ENCODE results near the gene RAB31.
"Not testable (repeated sequence)": the region's sequence is repeated elsewhere in the genome, so short reads cannot be mapped to it uniquely, and the experiment has no call there.

The RAB31 gene

DNA sequence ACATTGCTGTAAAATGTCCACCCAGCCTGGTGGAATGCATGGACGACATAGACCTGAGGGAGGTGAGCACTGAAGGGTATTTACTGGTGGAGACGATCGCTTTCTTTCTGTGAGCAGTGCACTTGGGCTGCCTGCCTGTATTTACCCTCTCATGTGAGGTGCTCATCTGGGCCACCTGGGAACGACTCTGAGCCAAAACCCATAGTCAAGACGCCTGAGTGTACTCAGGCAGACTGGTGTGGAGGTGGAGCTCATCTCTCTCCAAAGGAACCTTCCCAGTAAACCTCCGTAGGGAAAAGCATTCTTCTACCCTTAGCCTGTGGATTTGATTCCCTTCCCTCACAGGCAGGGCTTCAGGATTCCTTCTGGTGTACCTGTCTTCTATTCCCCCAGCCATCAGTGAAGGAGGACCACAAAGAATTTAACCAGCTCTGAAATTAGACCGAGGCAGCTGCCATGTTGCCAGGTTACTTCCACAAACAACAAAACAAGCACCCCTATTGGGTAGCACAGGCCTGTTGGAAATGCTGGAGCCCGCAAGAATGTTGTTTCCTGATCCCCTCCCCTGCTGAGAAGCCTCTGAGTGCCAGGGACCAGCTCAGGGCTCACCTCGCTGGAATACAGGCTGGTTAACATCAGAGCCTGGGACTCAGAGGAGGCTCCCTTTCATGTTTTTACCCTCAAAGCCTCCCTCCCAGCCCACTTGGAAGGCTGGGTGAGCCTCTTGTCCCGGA lies 130.2 kb downstream of the RAB31 start:
- no peak for DNase-seq (ENCODE audit: low read depth in 2 of 2)

DNA sequence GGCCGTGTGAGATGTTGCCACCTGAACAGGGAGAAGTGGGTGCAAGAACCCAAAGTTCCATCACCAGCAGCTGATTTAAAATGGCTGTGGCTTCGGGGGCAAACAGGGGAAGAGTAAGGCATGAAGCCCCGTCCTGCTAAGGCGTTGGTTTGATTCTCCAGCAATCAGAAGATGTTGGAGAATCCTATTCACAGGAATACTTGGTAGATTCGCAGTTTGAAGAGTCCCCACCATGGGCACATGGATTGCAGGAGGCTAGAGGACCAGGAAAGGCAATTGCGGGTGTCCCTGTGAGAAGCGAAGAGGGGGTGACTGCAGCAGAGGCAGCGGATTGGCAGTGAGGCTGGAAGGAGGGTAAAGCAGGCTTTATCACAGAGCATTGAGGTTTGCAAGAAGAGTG lies 131.1 kb downstream of the RAB31 start:
- DNase-seq (ENCODE audit: low read depth in 2 of 2): no peak

DNA sequence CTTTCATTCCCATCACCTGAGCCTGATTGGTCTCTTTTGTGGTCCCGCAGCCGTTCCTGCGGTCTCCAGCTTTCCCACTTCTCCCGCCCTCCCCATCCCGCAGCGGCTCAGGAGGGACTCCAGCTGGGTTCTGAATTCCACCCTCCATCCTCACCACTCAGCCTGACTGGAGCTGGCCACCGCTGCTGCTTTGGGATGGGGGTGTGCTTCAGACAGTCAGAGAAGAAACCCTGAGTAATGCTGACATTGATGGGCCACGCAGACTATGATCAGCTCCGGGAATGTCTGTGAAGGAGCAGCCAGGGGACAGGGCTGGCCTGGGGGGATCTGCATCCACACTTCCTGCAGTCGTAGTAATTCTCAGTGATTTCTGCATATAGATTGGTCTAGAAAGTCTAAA lies 131.8 kb downstream of the RAB31 start:
- no peak for DNase-seq (ENCODE audit: low read depth in 2 of 2)

DNA sequence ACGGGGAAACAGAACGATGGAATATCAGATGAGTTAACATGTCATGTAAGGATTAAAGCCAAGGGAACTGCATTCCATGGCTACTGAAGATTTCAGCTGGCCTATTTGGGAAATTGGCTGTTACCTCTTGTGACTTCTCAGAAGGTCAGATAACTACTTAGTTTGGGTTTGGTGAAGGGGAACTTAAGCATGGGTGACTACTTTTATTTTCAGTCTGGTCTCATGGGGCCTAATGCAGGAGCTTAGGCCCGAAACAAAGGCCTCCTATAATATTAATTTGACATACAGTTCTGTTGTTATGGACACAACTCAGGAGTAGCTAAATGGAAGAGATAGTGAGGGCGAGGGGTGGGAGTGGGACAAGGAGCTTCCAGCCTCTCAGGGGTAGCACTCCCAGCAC lies 133.7 kb downstream of the RAB31 start:
- DNase-seq (ENCODE audit: low read depth in 2 of 2): no peak

DNA sequence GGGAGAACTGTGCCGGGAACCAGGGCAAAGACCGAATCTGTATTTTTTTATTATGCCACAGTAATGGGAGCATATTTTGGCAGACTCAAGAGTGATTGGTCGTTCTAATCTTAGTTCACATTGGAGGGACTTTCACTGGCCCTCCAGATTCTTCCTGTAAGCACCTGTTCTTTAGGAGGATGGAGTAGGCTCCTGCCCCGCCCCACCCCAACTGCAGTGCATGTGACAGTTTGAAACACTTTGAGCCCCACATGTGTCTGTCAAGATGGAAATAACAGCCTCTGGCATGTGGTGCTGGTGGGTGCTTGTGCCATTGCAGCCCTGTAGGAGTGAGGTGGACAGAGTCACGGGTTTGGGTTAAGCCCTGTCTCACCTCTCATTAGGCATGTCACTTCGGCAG lies 134.3 kb downstream of the RAB31 start:
- no peak for DNase-seq (ENCODE audit: low read depth in 2 of 2)

DNA sequence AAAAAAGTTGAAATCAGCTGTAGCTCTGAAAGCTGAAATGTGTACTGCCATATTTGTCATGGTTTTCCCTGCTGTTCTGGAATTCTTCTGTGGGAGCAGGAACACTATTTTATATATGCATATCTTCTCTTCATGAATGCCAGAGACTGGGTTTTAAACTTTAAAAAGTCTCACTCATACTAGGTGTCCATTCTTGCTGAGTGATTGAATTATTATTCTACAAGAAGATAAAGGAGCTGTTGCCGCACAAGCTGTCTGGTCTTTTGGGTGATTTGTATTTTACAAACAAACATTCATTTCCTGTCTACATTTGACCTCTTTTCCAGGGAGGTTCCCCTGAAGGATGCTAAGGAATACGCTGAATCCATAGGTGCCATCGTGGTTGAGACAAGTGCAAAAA lies 137.2 kb downstream of the RAB31 start:
- DNase-seq (ENCODE audit: low read depth in 2 of 2): no peak

DNA sequence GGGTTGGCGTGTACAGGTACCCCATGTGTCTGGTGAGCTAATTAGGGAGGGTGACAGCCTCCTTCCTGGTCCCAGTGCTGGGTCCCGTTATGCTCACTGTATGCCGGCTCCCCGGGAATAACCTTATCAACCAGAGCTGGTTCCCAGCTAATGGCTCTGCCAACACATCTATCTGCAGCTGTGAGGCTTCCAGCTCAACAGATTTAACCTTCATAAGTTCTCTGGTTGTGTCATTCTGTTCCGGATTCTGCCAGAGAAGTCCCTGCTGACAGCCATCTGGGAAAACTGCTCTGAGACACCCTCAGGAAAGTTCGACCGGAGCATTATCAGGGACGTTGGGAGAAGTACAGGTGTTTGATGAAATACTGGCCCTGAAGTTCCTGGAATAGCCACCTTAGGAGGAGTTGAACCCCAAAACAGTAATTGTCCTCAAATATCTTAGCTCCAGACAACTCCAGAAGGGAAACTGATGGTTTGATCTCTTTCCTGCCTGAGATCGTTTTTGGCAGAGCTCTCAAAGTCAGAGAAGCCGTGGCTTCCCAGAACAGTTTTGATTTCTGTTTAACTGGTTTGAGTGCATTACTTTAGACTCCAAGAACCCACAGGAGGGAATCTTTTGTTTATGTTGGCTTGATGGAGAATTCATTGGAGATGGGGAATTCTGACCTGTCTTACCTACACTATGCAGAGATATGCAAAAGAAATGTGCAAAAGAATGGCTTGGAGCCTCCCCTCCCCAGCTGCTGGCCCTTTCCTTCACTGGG lies 138.2 kb downstream of the RAB31 start:
- DNase-seq (ENCODE audit: low read depth in 2 of 2): no peak

DNA sequence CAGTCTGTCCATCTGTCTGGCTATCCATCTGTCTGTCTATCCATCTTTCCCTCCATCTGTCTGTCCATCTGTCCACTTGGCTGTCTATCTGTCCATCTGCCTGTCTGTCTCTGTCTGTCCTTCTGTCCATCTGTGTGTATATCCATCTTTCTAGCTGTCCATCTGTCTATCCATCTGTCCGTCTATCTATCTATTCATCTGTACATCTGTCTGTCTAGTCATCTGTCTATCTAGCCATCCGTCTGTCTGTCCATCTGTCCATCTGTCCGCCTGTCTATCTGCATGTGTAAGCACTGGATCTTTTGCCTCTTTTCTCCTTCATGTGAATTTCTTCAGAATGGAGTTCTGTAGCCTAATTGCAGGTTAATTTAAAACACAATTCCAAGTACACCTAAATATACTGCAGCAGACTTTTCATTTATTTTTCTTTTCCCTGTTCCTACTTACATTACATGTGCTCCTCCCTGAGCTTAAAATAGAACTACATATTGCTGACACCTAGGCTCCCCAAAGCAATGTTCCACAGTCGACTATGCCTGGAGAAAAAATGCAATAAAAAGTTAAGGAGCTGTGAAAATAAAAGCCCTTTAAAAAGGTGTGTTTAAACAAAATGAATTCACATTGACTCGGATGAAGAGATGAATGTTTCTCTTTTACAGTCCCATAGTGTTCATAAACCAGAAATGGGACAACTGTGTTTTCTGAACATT lies 140.2 kb downstream of the RAB31 start:
- no peak for DNase-seq (ENCODE audit: low read depth in 2 of 2)

DNA sequence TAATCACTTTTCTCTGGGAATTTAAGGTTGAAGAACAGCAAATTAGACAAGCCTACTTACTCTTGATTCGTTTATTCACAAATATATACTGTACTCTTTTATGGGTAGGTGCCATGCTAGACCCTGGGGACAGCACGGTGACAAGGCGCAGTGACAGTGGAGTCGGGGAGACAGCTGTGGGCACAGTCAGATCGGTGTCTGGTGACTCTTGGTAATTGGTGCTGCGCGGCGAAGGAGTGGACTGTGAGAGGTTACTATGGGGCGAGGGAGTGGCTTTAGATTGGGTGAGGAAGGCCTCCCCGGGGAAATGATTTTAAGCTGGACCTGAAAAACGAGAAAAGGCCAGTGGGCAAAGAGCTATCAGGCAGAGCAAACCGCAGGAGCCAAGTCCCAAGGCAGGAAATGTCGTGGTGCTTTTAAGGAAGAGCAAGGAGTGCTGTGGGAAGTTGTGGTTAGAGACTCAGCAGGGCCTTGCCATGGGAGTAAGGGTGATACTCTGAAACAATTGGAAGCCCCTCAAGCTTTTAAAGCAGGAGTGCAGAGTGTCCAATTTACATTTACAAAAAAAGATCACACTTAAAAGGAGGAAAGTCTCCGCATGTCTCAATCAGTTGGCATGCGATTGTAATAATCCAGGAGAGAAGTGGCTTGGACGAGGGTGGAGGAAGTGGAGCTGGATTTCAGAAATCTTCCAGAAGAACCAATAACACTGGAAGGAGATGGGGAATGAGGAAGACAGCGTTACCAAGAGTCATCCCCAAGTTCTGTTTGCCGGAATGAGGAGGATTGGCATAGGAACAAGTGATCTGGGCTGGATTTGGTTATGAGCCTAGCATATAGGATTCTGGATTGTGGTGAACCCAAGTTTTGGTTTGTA lies 141.5 kb downstream of the RAB31 start:
- no peak for DNase-seq (ENCODE audit: low read depth in 2 of 2)

DNA sequence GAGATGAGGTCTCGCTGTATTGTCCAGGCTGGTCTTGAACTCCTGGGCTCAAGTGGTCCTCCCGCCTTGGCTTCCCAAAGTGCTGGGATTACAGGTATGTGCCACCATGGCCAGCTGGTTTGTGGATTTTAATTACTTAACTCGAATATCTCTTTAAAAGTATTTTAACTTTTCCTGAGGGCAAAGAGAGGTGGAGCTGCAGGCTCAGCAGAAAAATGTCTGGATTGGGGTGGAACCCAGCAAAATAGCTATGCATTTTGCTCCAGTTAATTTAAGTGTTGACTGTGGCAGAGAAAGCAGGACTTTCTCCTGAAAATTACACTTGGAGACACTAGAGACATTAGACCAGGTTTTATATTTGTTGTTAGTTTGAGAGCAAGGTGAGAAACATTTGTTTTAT lies 142.2 kb downstream of the RAB31 start:
- DNase-seq (ENCODE audit: low read depth in 2 of 2): no peak

DNA sequence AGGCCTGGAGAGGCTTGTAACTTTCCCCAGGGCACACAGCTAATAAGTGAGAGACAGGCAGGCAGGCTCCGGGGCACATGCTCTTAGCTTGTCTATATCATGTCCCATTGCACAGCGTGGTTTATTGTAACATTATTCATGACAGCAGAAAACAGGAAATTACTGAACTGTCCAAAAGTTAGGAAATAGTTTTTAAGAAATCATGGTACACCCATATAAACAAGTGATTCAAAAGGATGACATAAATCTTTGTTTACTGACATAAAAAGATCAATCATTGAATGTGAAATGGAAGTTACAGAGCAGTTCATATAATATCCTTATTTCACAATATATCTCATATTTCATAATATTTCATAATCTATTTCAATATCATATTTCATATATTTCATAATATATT lies 143.4 kb downstream of the RAB31 start:
- DNase-seq (ENCODE audit: low read depth in 2 of 2): no peak

DNA sequence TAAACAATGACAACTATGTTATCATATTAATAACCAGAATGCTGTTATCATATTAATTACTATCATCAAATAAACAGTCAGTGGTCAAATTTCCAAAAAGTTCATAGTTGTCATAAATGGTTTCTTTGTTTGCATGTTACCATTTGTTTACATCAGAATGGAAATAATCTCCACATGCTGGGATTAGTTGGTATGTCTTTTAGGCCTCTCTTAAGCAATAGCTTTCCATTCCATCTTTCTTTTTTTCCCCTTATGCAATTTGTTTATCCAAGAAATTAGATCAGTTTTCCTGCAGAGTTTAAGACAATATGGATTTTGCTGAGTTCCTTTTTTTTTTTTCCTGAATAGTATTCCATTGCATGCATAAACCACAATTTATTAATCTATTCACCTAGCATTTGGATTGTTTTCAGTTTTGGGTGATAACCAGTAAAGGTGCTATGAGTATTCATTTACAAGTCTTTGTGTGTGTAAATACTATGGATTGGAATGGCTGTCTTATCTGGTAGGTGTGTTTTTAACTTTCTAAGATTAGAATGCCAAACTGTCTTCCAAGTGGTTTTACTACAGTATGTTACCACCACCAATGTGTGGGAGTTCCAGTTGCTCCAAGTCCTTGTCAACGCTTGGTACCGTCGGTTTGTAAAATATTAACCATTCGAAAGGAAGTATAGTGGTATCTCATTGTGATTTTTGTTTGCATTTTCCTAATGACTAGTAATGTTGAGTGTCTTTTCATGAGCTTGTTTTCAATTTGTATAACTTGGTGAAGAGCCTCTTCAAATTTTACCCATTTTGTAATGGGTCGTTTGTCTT lies 144.4 kb downstream of the RAB31 start:
- DNase-seq (ENCODE audit: low read depth in 2 of 2): no peak

DNA sequence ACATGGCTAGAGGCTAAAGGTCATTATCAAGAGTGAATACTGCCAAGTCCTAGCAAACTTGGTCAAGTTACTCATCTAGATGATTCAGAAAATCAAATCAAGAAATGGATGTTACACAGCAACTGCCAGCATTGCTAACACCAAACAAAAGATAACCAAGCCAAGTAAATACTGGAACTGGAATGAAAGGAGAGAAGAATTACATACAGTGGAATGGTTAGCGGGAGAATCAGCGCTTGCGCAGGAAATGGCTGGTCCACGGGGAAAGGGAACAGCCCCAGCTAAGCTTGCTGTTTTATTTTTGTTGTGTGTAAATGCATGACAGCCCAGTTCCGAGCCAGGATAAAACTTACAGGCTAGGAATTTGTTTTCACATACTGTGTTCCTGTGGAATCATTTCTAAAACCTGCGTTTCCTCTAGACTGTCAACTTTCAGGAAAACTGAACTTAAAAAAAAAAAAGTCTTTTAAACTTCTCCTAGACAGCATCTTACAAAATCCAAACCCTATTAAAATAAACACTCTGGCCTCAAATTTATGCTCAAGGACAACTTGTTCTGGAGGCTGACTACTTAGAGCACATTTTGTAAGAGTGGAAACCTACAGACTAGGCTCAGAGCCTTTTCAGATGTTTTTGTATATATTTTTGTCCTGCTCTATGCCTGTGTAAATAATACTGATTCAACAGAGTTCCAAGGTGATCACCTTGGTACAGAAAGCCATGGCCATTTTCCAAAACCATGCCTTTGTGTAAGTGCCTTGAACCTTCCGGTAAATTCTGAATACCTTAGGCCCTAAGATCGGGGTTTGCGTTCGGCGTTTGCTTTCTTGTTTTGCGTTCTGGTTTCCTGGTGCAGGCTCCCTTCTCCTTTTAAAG lies 146.9 kb downstream of the RAB31 start:
- DNase-seq (ENCODE audit: low read depth in 2 of 2): no peak

DNA sequence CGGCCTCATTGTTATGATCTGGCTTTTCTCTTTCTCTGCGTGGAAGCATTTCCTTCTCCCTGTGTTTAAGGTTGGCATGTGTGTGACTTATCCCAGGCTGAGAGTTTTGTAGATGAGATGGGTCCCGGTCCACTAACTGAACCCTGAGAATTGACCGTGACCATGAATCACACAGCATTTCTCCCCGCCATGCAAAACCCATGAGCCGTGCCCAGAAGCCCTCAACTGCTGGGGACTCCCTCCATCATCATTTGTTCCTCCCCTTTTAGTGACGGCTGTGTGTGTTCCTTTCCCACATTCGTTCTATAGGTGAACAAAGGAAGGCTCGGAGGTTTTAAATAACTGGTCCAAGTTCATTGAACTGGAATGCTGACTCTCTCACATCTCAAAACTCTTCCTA lies 147.6 kb downstream of the RAB31 start:
- no peak for DNase-seq (ENCODE audit: low read depth in 2 of 2)

DNA sequence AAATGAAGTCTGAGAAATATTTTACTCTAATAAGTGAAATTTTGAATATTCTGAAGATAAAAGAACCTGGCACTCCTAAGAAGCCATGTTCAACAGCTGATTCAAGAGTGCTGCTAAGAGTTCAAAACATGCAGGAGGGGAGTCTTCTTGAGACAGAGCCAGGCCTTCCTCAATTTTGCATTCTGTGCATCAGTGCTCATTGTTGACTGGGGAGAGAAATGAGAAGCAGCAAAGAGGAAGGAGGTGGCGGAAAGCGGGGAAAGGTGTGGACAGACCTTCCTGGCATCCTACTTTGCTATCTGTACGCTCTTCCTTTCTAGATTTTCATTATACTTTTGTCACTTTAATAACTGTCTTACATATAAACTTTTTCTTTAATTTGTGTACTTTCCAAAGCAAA lies 148.0 kb downstream of the RAB31 start:
- DNase-seq (ENCODE audit: low read depth in 2 of 2): no peak

DNA sequence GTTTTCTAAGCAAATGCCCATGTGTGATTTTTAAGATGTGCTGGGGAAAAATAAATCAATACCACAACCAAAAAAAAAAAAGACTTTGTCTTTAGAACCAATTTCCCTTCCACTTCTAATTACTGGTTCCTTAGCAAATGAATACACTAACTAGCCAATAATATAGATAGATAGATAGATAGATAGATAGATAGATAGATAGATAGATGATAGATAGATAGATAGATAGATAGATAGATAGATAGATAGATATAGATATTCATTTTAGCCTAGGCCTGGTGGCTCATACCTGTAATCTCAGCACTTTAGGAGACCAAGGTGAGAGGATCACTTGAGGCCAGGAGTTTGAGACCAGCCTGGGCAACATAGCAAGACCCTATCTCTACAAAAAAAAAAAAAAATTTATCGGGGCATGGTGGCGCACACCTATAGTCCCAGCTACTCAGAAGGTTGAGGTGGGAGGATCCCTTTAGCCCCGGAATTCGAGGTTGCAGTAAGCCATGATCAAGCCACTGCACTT lies 149.4 kb downstream of the RAB31 start:
- DNase-seq (ENCODE audit: low read depth in 2 of 2): not testable (repeated sequence)

DNA sequence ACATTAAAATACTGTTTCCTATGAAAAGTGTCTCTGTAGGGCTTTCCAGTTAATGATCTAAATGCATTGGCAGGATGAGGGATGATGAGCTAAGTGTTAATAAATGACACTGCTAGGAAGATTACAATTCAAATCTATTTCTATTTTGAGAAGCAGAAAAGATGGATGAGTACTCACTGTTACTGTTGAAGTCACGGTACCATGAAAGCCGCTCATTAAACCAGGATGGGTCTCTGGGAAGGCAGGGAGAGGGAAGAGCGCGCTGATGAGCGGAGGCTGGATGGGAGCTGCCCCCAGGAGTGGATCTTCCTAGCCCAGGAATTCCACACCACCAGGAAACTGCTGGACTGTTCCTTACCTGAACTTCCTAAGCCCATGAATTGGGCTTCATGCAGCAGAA lies 150.5 kb downstream of the RAB31 start:
- no peak for DNase-seq (ENCODE audit: low read depth in 2 of 2)

DNA sequence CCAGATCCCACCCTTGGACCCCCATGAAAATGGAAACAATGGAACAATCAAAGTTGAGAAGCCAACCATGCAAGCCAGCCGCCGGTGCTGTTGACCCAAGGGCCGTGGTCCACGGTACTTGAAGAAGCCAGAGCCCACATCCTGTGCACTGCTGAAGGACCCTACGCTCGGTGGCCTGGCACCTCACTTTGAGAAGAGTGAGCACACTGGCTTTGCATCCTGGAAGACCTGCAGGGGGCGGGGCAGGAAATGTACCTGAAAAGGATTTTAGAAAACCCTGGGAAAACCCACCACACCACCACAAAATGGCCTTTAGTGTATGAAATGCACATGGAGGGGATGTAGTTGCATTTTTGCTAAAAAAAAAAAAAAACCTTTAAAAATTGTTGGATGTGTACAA lies 151.1 kb downstream of the RAB31 start:
- no peak for DNase-seq (ENCODE audit: low read depth in 2 of 2)

DNA sequence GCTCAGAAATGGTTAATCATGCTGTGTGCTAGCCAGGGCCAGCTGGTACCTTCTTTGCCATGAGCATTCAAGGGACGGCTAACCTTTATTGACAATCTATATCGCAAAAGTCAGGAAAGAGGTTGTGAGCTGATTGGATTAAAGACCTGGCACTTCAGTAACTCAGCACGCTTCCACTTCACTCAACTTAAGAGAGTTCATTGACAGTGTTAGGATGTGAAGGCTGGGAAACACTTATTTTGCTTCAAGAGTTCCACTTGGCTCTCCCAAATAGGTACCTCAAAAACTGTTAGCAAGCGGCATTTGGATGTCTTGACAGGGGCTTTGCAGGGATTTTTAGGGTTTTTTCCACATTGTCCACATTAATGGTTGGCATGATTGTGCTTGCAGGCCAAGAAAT lies 152.6 kb downstream of the RAB31 start:
- no peak for DNase-seq (ENCODE audit: low read depth in 2 of 2)

DNA sequence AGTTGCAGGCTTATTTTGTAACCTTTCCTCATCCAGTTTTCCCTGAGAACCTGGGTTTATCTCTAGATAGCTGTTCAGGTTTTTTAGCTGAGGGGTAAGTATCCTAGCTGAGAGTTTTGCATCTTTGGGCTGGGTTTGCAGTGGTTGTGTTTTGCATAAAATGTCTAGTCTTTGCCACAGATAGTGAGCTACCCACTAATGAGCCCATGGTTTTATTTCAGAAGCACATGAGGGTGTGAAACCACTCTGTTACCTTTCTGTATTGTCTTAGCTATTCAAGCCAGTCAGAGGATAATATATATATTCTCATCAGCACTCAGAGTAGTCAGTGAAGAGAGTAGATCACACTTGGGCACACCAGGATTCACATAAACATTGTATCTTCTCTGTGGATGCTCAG lies 153.1 kb downstream of the RAB31 start:
- no peak for DNase-seq (ENCODE audit: low read depth in 2 of 2)

Measured in activated CD8-positive, alpha-beta memory T cell treated with anti-CD3 and anti-CD28 coated beads for 4 hours (primary cell).